Measurements from ENCODE around the gene PFAS.
"Not testable (repeated sequence)": the region's sequence is repeated elsewhere in the genome, so short reads cannot be mapped to it uniquely, and the experiment has no call there.

The PFAS gene

DNA sequence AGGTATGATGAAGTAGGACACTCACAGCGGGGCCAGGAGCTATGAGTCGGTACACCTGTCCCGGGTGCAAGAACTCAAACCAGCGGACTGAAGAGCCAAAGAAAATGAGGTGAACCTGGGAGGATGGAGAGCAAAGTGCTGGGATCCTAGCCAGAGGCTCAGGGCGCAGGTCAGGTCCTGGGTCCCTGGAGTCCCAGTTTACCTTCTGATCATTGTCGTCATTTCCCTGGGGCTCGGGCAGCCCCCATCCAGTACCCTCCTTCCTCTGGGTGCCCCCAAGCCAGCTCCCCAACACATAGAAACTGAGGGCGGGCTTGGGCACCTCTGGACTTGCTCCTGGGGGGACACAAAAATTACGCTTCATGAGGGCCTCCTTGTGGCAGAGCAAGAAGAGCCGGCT is 17.4 kb upstream of the PFAS start:
- DNase-seq = no peak

DNA sequence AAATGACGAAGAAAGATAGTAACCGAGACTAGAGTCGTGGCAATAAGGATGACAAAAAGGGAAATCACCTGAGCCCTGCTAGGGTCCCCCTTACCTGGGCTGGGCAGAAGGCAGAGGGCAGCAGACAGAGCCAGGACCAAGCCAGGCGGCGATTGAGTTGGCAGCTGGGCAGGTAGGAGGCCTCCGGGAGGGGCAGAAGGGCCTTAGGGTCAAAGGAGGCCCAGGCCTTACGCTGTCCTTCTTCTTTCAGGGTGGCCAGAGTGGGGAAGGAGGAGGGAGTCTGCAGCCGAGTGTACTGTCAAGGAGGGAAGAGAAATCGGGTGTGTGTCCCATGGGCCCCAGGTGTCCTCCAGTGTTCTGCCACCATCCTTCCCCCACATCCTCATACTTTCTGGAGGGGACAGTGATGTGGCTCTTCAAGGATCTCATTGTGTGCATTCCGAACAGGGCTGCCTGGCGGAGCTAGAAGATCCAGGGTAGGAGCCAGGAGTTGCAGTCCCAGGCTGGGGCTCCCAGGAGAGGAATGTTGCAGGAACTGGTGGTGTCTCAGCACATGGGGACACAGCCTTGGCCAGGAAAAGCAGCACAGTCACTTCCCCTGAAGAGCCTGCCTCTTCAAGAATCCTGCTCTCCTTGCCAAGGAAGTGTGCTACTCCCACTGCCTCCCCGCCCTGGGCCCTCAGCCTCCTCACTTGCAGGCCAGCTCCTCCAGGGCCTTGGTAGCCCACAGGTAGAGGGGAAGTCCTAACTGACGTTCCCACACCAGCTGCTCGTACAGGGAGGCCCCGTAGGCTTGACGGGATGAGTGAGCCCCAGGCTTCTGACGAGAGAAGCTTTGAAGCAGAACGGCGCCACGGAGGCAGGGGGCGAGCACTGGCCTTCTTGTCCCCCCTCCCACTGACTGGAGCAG is 14.5 kb upstream of the PFAS start:
- DNase-seq = no peak

DNA sequence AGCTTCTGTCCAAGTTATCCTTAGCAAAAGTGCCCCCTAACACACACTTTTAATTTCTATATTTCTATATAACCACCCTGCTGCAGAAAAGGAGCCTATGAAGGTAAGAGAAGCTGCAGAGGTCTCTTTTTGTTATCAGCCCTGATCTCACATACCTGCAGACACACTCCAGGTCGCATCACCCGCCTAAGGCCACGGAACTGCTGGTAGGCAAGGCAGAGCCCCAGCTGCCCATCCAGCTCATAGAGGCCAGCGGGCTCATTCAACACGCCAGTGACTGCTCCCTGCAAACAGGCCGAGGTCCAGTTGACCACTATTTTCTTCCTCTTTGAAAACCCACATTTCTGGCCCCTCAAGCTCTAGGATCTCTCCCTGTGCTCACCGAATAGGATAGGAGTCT is 13.4 kb upstream of the PFAS start:
- DNase-seq = no peak

DNA sequence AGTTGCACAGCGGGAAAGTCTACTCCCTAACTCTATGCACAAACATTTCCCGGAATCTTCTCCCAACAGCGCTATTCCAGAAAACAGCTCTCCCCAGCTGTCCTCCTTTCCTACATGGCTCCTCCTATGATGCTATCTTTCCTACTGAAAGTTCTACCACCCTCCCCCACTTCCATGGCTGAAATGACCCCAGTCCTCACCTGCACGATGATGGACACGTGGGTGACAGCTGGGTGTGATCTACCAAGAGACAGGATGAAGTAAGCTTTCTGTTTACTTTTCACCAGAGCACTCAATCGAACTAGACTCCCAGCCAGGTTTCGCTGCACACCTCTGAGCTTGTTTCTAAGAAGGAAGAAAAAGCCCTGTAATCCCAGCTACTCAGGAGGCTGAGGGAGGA is 11.9 kb upstream of the PFAS start:
- no peak for DNase-seq

DNA sequence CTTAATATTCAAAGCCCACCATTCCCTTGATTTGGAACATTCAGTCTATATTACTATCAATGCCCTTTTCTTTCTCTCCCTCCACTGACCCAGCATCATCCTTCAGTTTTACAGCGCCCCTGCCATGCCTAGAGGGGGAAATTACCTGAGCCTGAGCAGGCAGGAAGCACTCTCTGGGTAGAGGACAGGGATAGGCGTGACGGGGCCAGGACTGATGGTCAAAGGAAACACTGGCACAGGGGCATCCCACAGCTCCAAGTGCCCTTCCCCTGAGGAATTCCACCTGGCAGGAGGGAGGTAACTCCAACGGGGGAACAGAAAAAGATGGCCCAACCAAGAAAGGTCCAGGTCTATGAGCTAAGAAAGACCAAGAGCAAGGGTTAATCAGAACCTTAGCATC is 11.2 kb upstream of the PFAS start:
- no peak for DNase-seq

DNA sequence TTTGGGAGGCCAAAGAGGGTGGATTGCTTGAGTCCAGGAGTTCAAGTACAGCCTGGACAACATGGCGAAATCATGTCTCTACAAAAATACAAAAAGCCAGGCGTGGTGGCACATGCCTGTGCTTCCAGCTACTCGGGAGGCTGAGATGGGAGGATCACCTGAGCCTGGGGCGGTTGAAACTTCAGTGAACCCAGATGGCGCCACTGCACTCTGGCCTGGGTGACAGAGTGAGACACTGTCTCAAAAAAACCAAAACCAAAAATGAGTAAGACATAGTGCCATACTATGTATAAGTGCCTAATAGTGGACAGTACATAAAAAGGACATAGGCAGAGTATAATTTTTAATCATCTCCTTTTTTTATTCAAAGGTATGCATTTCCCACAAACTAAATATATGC is 5.3 kb upstream of the PFAS start:
- no peak for DNase-seq

DNA sequence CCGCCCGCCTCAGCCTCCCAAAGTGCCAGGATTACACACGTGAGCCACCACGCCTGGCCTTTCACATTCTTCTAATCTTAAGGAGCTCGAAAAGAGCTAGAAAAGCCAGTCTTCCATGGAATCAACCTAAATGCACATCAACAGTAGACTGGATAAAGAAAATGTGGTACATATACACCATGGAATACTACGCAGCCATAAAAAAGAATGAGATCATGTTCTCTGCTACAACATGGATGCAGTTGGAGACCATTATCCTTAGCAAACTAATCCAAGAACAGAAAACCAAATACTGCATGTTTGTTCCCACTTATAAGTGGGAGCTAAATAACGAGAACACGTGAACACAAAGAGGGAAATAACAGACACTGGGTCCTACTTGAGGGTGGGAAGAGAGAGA is 4.3 kb upstream of the PFAS start:
- no peak for DNase-seq

DNA sequence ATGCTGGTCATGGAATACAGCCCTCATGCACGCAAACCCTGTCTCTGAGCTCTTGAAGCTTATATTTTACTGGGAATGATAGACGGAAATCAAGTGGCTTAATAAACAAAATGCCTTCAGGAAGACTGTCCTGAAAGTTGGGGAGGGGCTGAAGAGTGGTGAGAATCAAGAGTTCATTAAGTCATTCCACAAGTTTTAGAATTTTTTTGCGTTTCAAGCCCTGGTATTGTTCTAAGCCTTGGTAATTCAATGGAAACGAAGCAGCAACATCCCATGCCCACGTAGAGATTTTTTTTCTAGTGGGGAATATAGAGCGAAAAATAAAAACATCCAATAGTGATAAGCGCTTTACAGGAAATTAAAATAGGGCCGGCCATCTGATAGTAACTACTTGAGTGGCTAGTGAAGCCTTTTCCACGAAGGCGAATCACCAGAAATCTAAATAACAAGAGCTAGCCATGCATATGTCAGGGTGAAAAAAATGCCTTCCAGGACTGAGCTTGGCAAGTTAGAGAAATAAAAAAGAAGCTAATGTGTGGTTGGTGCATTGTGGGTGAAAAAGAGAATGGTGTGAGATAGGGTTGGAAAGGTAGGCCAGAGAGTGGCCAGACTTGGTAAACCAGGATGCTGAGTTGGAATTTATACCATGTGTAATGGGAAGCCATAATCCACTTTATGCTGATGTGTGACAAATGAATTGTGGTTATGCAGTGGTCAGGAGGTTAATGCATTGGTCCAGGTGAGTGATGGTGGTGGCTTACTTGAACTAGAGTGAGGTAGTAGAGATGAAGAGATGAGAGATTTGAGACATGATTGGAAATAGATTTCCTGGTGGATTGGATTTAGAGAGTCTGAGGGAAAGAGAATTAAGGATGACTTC is 772 bp downstream of the PFAS start:
- DNase-seq = no peak

DNA sequence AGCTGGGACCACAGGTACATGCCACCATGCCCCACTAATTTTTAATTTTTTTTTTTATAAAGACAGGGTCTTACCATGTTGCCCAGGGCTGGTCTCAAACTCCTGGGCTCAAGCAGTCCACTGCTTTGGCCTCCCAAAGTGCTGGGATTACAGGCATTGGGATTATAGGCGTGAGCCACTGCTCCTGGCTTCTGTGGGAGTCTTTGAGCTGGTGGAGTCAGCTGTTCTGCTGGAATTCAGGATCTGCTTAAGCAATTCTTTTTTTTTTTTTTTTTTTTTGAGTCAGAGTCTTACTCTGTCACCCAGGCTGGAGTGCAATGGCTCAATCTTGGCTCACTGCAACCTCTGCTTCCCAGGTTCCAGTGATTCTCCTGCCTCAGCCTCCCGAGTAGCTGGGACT is 2.3 kb downstream of the PFAS start:
- DNase-seq = not testable (repeated sequence)

DNA sequence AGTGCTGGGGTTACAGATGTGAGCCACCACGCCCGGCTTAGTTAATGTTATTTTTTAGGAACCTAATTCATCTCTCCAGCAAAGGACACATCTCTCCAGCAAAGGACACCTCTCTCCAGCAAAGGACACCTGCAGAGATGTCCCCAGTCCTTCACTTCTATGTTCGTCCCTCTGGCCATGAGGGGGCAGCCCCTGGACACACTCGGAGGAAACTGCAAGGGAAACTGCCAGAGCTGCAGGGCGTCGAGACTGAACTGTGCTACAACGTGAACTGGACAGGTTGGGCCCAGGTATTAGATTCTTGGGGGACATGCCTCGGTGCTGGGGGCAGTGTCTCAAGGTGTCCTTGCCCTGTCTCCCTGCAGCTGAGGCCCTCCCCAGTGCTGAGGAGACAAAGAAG is 4.7 kb downstream of the PFAS start:
- no peak for DNase-seq

DNA sequence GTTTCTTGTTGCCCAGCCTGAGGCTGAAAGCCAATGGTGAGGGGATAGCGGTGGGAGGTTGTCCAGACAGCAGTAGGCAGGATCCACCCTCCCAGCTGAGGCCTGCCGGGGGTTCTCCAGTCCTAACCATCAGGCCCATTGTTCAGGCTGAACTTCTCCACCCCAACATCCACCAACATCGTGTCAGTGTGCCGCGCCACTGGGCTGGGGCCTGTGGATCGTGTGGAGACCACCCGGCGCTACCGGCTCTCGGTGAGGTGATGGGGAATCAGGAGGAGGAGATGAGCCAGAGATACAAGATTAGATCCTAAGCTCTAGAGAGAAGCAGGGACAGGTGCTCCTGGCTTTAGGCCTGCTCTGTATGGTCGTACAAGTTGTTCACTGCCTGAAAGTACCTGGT is 5.8 kb downstream of the PFAS start:
- DNase-seq = no peak

DNA sequence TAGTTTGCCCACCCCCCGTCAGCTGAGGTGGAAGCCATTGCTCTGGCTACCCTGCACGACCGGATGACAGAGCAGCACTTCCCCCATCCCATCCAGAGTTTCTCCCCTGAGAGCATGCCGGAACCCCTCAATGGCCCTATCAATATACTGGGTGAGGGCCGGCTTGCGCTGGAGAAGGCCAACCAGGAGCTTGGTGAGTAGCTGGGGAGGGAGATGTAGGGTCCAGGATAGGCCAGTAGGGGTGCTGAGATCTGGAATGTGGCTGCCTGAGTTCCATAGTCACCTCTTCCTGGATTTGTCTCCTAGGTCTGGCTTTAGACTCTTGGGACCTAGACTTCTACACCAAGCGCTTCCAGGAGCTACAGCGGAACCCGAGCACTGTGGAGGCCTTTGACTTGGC is 6.4 kb downstream of the PFAS start:
- no peak for DNase-seq

DNA sequence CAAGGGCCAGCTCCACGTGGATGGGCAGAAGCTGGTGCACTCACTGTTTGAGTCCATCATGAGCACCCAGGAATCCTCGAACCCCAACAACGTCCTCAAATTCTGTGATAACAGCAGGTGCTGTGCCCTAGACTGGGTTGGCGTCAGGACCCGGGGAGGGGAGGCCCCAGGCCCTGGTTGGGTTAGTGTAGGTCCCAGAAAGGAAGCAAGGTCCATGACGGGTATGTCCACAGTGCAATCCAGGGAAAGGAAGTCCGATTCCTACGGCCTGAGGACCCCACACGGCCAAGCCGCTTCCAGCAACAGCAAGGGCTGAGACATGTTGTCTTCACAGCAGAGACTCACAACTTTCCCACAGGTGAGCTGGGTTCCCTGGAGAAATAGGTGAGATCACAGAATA is 7.2 kb downstream of the PFAS start:
- DNase-seq = no peak

DNA sequence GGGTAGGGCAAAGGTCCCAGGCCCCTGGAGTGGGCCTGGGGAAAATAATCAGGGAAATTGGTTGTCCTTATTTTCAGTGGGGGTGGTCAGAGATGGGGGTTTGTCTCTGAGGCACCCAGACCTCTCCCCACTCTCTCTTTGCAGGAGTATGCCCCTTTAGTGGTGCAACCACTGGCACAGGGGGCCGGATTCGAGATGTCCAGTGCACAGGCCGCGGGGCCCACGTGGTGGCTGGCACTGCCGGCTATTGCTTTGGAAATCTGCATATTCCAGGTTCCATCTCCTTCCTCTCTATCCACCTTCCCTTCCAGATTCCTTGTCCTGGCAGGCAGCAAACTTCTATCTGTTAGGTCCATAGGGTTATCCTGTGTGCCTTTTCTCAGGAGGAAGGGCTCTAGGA is 7.6 kb downstream of the PFAS start:
- no peak for DNase-seq

DNA sequence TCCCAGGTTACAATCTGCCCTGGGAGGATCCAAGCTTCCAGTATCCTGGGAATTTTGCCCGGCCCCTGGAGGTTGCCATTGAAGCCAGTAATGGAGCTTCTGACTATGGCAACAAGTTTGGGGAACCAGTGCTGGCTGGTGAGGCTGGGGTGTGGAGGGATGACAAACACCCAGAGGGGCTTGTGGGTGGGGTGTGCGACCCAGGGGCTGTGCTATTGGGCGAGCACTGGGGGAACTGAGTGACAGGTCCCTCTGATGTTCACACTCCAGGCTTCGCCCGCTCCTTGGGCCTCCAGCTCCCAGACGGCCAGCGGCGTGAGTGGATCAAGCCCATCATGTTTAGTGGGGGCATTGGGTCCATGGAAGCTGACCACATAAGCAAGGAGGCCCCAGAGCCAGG is 8.7 kb downstream of the PFAS start:
- no peak for DNase-seq

DNA sequence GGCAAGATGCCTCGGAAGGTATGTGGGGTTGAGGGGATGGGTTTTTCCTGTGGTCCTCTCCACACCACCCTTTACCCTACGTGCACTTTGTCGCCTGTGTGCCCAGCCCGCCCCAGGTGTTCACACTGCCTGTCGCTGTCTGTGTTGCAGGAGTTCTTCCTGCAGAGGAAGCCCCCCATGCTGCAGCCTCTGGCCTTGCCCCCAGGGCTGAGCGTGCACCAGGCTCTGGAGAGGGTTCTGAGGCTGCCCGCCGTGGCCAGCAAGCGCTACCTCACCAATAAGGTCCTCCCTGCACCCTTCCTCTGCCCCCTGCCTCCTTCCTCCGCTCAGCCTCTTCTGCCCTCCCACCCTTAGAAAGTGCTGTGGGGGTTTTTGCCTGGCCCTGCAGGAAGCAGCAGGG is 15.2 kb downstream of the PFAS start:
- DNase-seq = no peak

DNA sequence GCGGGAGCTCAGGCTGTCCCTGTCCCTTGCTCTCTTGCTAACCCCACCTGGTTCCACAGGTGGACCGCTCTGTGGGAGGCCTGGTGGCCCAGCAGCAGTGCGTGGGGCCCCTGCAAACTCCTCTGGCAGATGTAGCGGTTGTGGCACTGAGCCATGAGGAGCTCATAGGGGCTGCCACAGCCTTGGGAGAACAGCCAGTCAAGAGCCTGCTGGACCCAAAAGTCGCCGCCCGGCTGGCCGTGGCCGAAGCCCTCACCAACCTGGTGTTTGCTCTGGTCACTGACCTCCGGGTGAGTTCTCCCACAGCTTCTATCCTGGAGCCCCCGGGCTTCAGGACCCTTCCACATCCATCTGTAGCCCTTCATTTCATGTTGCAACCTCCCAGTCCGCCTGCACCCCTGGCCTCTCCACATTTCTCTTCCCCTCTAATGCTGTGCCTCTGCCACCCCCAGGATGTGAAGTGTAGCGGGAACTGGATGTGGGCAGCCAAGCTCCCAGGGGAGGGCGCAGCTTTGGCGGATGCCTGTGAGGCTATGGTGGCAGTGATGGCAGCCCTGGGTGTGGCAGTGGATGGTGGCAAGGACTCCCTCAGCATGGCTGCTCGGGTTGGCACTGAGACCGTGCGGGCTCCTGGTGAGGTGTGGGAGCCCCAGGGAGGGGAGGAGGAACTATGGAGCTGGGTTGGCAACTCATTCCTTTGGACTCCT is 15.9 kb downstream of the PFAS start:
- DNase-seq = no peak

DNA sequence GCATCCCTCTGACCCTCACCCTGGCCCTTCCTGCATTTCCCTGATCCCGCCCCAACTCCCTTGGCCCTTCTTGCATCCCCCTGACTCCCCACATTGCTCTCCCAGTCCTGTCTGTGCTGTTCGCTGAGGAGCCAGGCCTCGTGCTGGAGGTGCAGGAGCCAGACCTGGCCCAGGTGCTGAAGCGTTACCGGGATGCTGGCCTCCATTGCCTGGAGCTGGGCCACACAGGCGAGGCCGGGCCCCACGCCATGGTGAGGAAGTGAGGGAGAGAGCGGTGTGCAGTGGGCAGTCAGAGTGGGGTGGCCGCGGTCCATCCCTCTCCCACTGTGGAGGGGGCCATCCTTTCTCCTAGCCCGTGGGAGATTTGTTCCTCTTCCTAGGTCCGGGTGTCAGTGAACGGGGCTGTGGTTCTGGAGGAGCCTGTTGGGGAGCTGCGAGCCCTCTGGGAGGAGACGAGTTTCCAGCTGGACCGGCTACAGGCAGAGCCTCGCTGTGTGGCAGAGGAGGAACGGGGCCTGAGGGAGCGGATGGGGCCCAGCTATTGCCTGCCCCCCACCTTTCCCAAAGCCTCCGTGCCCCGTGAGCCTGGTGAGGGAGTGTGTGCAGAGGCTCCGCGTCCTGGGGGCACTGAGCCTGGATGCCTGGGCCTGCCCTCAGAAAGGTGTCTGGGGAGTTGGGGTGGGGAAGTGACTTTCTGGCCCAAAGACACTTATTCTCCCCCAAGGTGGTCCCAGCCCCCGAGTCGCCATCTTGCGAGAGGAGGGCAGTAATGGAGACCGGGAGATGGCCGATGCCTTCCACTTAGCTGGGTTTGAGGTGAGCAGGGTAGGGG is 17.8 kb downstream of the PFAS start:
- no peak for DNase-seq

DNA sequence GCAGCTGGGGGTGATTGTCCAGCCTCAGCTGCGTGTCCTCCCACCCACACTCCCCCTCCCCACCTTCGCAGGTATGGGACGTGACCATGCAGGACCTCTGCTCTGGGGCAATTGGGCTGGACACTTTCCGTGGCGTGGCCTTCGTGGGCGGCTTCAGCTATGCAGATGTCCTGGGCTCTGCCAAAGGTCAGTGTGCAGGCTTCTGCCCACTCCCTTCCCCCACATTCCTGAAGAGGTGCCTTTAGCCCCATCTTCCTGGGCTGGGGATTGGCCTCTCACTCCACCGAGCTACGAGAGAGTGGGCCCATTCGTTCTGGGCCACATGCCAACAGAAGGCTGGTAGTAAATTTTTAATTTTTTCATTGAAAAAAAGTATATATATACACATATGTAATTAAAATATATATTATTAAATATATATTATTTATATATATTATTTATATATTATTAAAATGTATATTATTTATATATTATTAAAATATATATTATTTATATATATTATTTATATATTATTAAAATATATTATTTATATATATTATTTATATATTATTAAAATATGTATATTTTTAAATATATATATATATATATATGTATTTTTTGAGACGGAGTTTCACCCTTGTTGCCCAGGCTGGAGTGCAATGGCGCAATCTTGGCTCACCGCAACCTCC is 18.5 kb downstream of the PFAS start:
- no peak for DNase-seq

DNA sequence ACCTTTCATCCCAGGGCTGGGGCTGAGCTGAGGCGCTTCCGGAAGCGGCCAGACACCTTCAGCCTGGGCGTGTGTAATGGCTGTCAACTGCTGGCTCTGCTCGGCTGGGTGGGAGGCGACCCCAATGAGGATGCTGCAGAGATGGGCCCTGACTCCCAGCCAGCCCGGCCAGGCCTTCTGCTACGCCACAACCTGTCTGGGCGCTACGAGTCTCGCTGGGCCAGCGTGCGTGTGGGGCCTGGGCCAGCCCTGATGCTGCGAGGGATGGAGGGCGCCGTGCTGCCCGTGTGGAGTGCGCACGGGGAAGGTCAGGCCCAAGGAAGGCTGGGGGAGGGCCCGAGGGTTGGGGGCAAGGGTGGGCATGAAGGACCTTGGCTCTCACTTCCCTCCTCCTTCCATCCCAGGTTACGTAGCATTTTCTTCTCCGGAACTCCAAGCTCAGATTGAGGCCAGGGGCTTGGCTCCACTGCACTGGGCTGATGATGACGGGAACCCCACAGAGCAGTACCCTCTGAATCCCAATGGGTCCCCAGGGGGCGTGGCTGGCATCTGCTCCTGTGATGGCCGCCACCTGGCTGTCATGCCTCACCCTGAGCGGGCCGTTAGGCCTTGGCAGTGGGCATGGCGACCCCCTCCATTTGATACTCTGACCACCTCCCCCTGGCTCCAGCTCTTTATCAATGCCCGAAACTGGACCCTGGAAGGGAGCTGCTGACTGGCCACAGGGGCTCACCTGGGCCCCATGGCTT is 19.6 kb downstream of the PFAS start:
- DNase-seq = no peak

DNA sequence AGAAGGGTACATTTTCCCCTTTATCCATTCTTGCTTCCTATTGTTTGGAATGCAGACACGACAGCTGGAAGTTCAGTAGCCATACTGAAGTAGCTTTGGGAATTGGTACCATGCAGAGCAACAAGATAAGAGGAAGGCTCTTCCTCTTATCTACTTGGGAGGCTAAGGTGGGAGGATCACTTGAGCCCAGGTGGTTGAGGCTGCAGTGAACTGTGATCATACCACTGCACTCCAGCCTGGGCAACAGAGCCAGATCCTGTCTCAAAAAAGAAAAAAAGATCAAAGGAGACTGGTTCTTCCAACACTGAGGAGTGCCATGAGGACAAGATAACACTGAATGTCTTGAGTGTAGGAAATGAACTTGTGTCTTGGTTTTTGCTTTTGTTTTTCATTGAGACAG is 23.3 kb downstream of the PFAS start:
- no peak for DNase-seq
